ENCODE results near the gene MORN3.

The MORN3 gene

GRCh38 chr12:121602766-121603165 is 66.7 kb downstream of the MORN3 start:
- no peak for DNase-seq (ENCODE audit: low read depth)

- DNase-seq (ENCODE audit: low read depth) = no peak
Measured at GRCh38 chr12:121600702-121601336, 68.6 kb downstream of the MORN3 start.
